Ecto neural progenitor cell (in vitro differentiated cells): ENCODE measurements around the gene SSTR5.
A peak's percentile ranks its signal among the peaks of the same experiment; 100 is the strongest.
"Not testable (repeated sequence)": the region's sequence is repeated elsewhere in the genome, so short reads cannot be mapped to it uniquely, and the experiment has no call there.

Experiments used
- DNase-seq: peaks from one replicate; pipeline ENCODE4 v3.0.0-alpha.2; 2018; ENCODE audit warnings: low spot score

SSTR5 gene

GRCh38 chr16:1092685-1093283 lies 20.2 kb downstream of the SSTR5 start:
- not testable (repeated sequence) for DNase-seq

GRCh38 chr16:1093284-1094123 lies 21.0 kb downstream of the SSTR5 start:
- no peak for DNase-seq

- DNase-seq = no peak
Observed at GRCh38 chr16:1094124-1094479, 21.6 kb downstream of the SSTR5 start.

- DNase-seq = no peak
Observed at GRCh38 chr16:1094601-1095449, 22.3 kb downstream of the SSTR5 start.

GRCh38 chr16:1095450-1096168 lies 23.1 kb downstream of the SSTR5 start:
- no peak for DNase-seq

- DNase-seq = no peak
Observed at GRCh38 chr16:1096169-1097082, 23.9 kb downstream of the SSTR5 start, which contains the start of gene C1QTNF8. TSS of gene C1QTNF8 (minus strand) at chr16:1096244. CDS start at chr16:1094922, 1,322 bp downstream.

GRCh38 chr16:1097156-1097555 lies 24.6 kb downstream of the SSTR5 start:
- no peak for DNase-seq

- no peak for DNase-seq
Observed at GRCh38 chr16:1097800-1098199, 25.3 kb downstream of the SSTR5 start.

- no peak for DNase-seq
Observed at GRCh38 chr16:1098266-1098991, 25.9 kb downstream of the SSTR5 start.

- no peak for DNase-seq
Observed at GRCh38 chr16:1099189-1100083, 26.9 kb downstream of the SSTR5 start.

- DNase-seq = no peak
Observed at GRCh38 chr16:1100084-1100800, 27.7 kb downstream of the SSTR5 start.

GRCh38 chr16:1101133-1101532 lies 28.6 kb downstream of the SSTR5 start:
- no peak for DNase-seq

- DNase-seq = no peak
Observed at GRCh38 chr16:1101573-1102332, 29.2 kb downstream of the SSTR5 start.

- DNase-seq = no peak
Observed at GRCh38 chr16:1102333-1102700, 29.8 kb downstream of the SSTR5 start.

GRCh38 chr16:1102921-1103635 lies 30.5 kb downstream of the SSTR5 start:
- DNase-seq = peak; percentile 87

- no peak for DNase-seq
Observed at GRCh38 chr16:1103636-1103980, 31.1 kb downstream of the SSTR5 start.
